Subcutaneous abdominal adipose tissue (tissue), 5 donors: ENCODE results near the gene CFAP61.

ENCODE experiments used
- H3K27ac ChIP-seq: one replicate; pipeline ENCODE4 v1.7.0; 2013; ENCODE audit warnings: low read depth, mild to moderate bottlenecking, inconsistent platforms, low read length, moderate library complexity
- H3K27me3 ChIP-seq, 5 donors: one replicate each; pipeline ENCODE4 v1.7.0; 2013; ENCODE audit warnings: low read length in 5 of 5, inconsistent platforms in 1 of 5; ENCODE audit not compliant: control insufficient read depth in 5 of 5, insufficient read depth in 4 of 5
- H3K36me3 ChIP-seq, 5 donors: one replicate each; pipeline ENCODE4 v1.7.0; 2013; ENCODE audit warnings: low read length in 5 of 5; ENCODE audit not compliant: control insufficient read depth in 5 of 5, insufficient read depth in 5 of 5
- H3K4me1 ChIP-seq, 5 donors: one replicate each; pipeline ENCODE4 v1.7.0; 2013; ENCODE audit warnings: low read length in 5 of 5, mild to moderate bottlenecking in 3 of 5, moderate library complexity in 1 of 5; ENCODE audit not compliant: control insufficient read depth in 5 of 5, insufficient read depth in 5 of 5
- H3K4me3 ChIP-seq, 5 donors: one replicate each; pipeline ENCODE4 v1.7.0; 2013; ENCODE audit warnings: low read length in 5 of 5, low read depth in 1 of 5
- H3K9ac ChIP-seq, 5 donors: one replicate each; pipeline ENCODE4 v1.7.0; 2013; ENCODE audit warnings: low read length in 5 of 5, mild to moderate bottlenecking in 4 of 5, moderate library complexity in 3 of 5
- H3K9me3 ChIP-seq, 5 donors: one replicate each; pipeline ENCODE4 v1.7.0; 2013; ENCODE audit warnings: low read length in 5 of 5; ENCODE audit not compliant: control insufficient read depth in 5 of 5
- donor health status: healthy.
- donor health status: healthy.
- donor health status: healthy.
- donor health status: healthy.
- donor health status: healthy.

CFAP61 gene

DNA sequence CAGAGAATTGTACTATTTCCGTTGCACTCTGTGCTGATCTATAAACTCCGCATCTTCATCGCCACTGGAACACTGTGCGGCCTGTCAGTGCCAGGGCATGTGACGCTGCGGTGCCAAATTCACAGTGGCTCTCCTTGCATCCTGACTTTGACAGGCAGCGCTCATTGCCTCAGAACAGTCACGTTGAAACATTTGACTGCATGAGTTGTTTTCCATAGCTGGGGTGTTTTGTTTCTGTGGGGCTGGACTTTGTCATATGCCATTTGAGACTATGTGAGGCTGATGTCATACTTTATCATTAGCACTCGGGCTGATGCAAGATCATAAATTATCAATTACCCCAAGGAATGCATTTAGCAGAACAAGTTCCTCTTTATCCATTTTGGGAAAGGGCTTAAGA, 32.7 kb downstream of the CFAP61 start:
- H3K4me3 ChIP-seq: no peak overlapping the region

DNA sequence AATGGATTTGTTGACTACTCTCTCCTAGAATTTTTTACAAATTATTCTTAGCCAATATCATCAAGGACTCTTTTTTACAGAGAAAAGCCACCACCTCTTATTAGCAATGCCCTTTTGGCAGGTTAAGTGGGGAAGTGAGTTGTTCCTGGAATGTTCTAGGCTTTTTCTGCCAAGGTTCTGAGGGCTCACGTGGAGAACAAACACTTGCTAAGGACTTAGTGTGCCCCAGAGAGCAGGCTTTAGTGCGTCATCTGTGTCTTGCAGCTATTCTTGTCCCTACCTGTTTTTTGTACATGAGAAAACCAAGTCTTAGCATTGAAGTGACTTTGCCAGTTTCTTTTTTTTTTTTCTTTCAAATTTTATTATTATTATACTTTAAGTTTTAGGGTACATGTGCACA, 33.5 kb downstream of the CFAP61 start:
- Histone ChIP-seq H3K9ac (no peak overlapping the region), H3K27ac (no peak overlapping the region), H3K27me3 (peaks cover 0 to 7% (median 3%) of the 10 kb centered on the region in 5 donors), H3K9me3 (no peaks in the 10 kb centered on the region), H3K4me1 (peaks cover 0 to 10% (median 5%) of the 10 kb centered on the region in 5 donors), H3K4me3 (no peak overlapping the region), H3K36me3 (no peaks in the 10 kb centered on the region)

More for the DNA sequence above, 32.7 kb downstream of the CFAP61 start:
- H3K9ac ChIP-seq: no peak overlapping the region
- no peak overlapping the region for H3K27ac ChIP-seq
- H3K27me3 ChIP-seq: peaks cover 0 to 7% (median 3%) of the 10 kb centered on the region in 5 donors
- H3K36me3 ChIP-seq: no peaks in the 10 kb centered on the region
- H3K4me1 ChIP-seq: peaks cover 0 to 10% (median 5%) of the 10 kb centered on the region in 5 donors
- H3K9me3 ChIP-seq: no peaks in the 10 kb centered on the region

DNA sequence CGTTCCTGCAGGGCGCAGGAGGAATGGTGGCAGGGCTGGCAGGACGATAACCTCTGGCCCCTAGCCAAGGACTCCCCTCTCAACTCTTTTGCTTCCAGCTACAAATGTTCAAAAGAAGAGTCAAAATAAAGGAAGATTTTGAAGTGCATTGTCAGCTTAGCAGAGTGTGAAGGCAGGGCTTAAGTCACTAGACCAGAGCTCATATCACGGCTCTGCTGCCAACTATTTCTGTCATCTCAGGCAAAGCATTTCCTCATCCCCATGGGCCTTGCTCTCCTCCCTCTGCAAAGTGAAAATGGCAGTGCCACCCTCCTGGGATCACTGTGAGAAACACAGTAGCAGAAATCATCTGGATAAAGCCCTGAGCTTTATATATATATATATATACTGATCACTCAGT, 36.7 kb downstream of the CFAP61 start:
- H3K9me3 ChIP-seq: no peaks in the 10 kb centered on the region
- peaks cover 0 to 10% (median 5%) of the 10 kb centered on the region in 5 donors for H3K4me1 ChIP-seq
- no peaks in the 10 kb centered on the region for H3K36me3 ChIP-seq
- H3K27me3 ChIP-seq: no peaks in the 10 kb centered on the region
- no peak overlapping the region for H3K4me3 ChIP-seq
- H3K9ac ChIP-seq: no peak overlapping the region
- no peak overlapping the region for H3K27ac ChIP-seq

DNA sequence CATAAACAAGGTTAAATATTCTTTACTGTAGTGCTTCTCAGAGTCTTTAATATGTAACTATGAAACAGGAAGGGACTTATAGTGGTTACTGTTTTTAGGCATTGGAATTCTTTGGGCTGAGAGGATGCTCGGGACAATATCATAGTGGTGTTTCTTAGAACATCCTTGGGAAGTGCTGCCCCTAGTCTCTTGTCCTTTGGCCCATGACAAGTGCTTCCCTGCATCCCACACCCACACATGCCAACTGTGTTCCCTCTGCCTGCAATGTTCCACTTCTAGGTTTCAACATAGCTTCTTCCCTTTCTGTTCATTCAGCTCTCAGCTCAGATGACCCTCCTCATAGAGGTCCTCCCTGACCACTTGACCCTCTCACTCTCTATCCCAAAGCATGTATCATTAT, 37.6 kb downstream of the CFAP61 start:
- H3K9ac ChIP-seq: no peak overlapping the region
- H3K4me1 ChIP-seq: peaks cover 0 to 7% (median 5%) of the 10 kb centered on the region in 5 donors
- H3K4me3 ChIP-seq: no peak overlapping the region
- H3K9me3 ChIP-seq: no peaks in the 10 kb centered on the region
- no peak overlapping the region for H3K27ac ChIP-seq
- H3K36me3 ChIP-seq: no peaks in the 10 kb centered on the region
- H3K27me3 ChIP-seq: no peaks in the 10 kb centered on the region

DNA sequence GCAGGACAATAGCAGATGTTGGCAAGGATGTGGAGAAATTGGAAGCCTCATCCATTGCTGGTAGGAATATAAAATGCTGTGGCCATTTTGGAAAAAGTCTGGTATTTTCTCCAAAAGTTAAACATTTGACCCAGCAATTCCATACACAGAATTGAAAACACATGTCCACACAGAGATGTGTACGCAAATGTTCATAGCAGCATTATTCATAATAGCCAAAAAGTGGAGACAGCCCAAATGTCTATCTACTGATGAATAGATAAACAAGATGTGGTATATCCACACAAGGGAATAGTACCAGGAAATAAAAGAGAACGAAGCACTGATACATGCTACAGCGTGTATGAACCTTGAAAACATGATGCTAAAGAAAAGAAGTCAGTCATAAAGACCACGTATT, 40.5 kb downstream of the CFAP61 start:
- no peak overlapping the region for H3K27ac ChIP-seq
- peaks cover 0 to 7% (median 5%) of the 10 kb centered on the region in 5 donors for H3K4me1 ChIP-seq
- peaks cover 0 to 6% (median 0%) of the 10 kb centered on the region in 5 donors for H3K27me3 ChIP-seq
- H3K9me3 ChIP-seq: no peaks in the 10 kb centered on the region
- no peak overlapping the region for H3K9ac ChIP-seq
- no peak overlapping the region for H3K4me3 ChIP-seq
- no peaks in the 10 kb centered on the region for H3K36me3 ChIP-seq

DNA sequence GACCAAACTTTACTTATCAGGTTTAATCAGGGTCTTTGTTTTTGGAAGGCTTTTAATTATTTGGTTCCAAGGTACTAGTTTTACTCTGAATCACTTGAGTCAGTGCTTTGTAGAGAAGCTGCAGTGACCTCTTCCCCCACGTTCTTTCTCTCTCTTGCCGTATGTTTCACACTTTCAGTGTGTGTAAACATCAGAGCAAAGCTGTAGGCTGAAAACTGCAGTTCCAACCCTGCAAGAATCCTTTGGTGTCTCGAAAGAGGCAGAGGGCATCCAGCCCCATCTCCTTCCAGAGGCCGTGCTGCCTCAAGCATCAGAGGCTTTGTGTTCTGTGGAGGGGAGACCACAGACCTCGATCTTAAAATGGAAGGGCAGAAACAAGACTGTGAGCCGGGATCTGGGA, 42.1 kb downstream of the CFAP61 start:
- H3K27me3 ChIP-seq: peaks cover 0 to 6% (median 0%) of the 10 kb centered on the region in 5 donors
- H3K36me3 ChIP-seq: no peaks in the 10 kb centered on the region
- H3K27ac ChIP-seq: no peak overlapping the region
- no peaks in the 10 kb centered on the region for H3K9me3 ChIP-seq
- no peak overlapping the region for H3K4me3 ChIP-seq
- no peaks in the 10 kb centered on the region for H3K4me1 ChIP-seq
- no peak overlapping the region for H3K9ac ChIP-seq

GRCh38 chr20:20095114-20095872, 43.0 kb downstream of the CFAP61 start:
- Histone ChIP-seq H3K4me3 (no peak overlapping the region), H3K27ac (no peak overlapping the region), H3K27me3 (peaks cover 0 to 6% (median 0%) of the 10 kb centered on the region in 5 donors), H3K4me1 (no peaks in the 10 kb centered on the region), H3K36me3 (no peaks in the 10 kb centered on the region), H3K9me3 (no peaks in the 10 kb centered on the region), H3K9ac (no peak overlapping the region)

GRCh38 chr20:20096421-20096820, 44.1 kb downstream of the CFAP61 start:
- no peak overlapping the region for H3K4me3 ChIP-seq
- no peak overlapping the region for H3K9ac ChIP-seq
- peaks cover 0 to 6% (median 0%) of the 10 kb centered on the region in 5 donors for H3K27me3 ChIP-seq
- H3K36me3 ChIP-seq: no peaks in the 10 kb centered on the region
- no peaks in the 10 kb centered on the region for H3K4me1 ChIP-seq
- no peak overlapping the region for H3K27ac ChIP-seq
- H3K9me3 ChIP-seq: no peaks in the 10 kb centered on the region

- Histone ChIP-seq H3K4me1 (no peaks in the 10 kb centered on the region), H3K27ac (no peak overlapping the region), H3K27me3 (no peaks in the 10 kb centered on the region), H3K9me3 (no peaks in the 10 kb centered on the region), H3K36me3 (no peaks in the 10 kb centered on the region), H3K4me3 (no peak overlapping the region), H3K9ac (no peak overlapping the region)
These were observed 48.5 kb downstream of the CFAP61 start for GRCh38 chr20:20100881-20101280.

DNA sequence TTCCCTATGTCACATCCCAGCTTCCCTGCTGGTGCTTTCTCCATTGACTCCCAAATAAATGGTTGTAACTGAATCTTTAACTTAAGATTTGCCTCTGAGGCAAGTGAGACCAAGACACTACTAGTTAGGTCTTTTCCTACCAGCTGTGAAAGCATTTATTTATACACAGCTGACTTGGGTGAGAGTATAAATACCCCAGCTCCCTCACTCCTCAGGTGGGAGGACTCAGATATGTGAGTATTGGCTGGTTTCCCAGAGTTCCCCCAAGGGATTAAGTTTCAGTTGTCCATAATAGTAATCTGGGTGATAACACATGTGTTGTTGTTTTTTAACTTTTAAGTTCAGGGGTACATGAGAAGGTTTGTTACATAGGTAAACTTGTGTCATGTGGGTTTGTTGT, 49.8 kb downstream of the CFAP61 start:
- Histone ChIP-seq H3K9me3 (no peaks in the 10 kb centered on the region), H3K27me3 (no peaks in the 10 kb centered on the region), H3K4me1 (no peaks in the 10 kb centered on the region), H3K4me3 (no peak overlapping the region), H3K9ac (no peak overlapping the region), H3K36me3 (no peaks in the 10 kb centered on the region), H3K27ac (no peak overlapping the region)
